GM18951 (cell line): ENCODE results near the gene ZNF117.
"Not testable (repeated sequence)": the region's sequence is repeated elsewhere in the genome, so short reads cannot be mapped to it uniquely, and the experiment has no call there.

Experiments
- POLR2A ChIP-seq: IDR thresholded peaks from 4 replicates; pipeline ENCODE4 v1.6.1; 2011; ENCODE audit warnings: mild to moderate bottlenecking; ENCODE audit not compliant: insufficient read length, insufficient read depth; ENCODE audit errors: extremely low read depth
- in situ Hi-C: fragments of 300-500 bp; cut with MboI; formaldehyde crosslinking; loops from one replicate; pipeline ENCODE4 v1.12.0; 2022; ENCODE audit warnings: low sequenced_read_pairs, mixed read lengths, inconsistent platforms; ENCODE audit not compliant: unreplicated experiment

The ZNF117 gene

GRCh38 chr7:64959072-64959747 is 31.6 kb downstream of the ZNF117 start:
- in situ Hi-C loops = no loop called here
- TF ChIP-seq POLR2A = no peak

GRCh38 chr7:64951250-64951848 is 39.5 kb downstream of the ZNF117 start:
- in situ Hi-C loops = no loop called here
- TF ChIP-seq POLR2A = no peak

- in situ Hi-C loops = not testable (repeated sequence)
These were observed 40.2 kb downstream of the ZNF117 start for GRCh38 chr7:64950673-64951072.

GRCh38 chr7:64948774-64949173 is 42.1 kb downstream of the ZNF117 start:
- in situ Hi-C loops = not testable (repeated sequence)

DNA sequence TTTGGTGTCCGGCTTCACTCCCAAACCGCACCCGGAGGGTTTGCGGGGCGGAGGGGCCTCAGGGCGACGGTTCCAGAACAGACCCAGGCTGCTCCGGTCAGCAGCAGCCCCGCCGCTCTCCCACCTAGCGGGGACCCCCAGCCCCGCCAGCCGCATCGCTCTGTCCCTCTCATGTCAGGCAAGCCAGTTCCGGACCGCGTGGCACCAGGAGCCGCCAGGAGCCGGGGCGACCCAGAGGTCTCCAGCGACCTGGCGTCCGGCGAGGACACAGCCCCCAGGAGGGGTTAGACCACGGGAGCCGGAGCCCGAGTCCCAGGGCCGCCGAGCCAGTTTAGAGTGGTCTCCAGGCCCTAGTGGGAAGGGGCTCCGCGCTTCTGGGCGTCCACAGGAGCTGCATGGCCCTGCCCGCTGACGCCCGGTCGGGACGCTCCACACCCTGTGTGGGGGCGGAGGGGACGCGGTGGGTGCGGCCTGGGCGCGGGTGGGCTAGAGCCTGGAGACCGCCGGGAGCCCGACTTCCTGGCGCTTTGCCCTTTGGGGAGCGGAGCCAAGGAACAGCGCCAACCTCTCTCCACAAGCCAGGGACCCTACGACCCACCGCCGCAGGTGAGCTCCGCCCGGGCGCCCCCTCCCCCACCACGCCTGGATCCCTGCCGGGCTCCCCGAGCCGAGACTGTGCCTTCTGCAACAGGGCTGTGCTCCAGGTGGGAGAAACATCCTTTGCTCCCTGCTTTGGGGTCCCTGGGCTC is 43.4 kb downstream of the ZNF117 start:
- in situ Hi-C loops = no loop called here
- TF ChIP-seq POLR2A = no peak

DNA sequence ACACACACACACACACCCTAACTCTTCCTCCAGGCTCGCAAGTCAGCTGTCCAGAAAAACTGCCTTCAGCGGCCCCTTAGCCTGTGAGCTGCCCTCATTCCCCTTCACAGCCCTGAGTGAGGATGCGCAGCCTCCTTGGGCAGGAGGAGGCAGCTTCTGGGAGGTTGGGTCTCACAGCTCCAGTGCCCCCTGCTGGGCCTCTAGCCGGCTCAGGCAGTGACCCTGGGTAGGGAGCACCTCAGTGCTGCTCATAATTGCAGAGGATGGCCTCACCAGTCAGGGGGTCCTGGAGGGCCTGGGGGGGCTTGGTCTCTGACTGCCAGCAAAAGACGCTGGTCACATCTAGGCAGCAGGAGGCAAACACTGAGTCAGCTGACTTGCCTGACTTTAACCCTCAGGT is 44.1 kb downstream of the ZNF117 start:
- TF ChIP-seq POLR2A = no peak
- in situ Hi-C loops = no loop called here

- no peak for TF ChIP-seq POLR2A
- in situ Hi-C loops = no loop called here
These were observed 45.2 kb downstream of the ZNF117 start for GRCh38 chr7:64945503-64946175.

DNA sequence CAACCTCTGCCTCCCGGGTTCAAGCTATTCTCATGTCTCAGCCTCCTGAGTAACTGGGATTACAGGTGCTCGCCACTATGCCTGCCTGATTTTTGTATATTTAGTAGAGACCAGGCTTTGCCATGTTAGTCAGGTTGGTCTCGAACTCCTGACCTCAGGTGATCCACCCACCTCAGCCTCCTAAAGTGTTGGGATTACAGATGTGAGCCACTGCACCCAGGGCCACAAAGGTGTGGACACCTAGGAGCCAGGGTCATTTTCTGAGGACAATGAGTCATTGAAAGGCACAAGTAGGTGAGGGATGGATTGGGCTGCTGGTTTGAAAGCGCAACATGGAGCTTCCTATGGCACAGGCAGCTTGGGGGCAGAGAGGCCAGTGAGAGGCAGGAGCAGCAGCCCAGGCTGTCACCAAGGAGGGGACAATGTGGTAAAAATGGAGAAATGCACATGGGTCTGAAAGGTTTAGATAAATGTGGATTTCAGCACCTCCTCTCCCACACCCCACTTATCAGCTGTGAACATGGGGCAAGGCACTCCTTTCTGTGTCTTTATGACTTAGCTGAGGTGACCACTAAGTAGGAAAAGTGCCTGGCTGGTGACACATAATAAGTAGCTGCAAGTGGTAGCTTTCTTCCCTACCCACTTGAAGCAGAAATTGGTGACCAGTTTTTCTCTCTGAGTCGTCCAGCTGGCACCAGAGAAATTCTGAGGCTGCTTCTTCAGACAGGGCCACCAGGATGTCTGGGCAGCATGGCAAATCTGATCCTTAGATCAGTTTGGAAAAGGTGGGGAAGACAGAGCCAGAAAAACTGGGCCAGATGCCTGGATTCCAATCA is 46.0 kb downstream of the ZNF117 start:
- in situ Hi-C loops = not testable (repeated sequence)

- in situ Hi-C loops = not testable (repeated sequence)
These were observed 50.8 kb downstream of the ZNF117 start for GRCh38 chr7:64940021-64940420.

GRCh38 chr7:64938540-64938939 is 52.3 kb downstream of the ZNF117 start:
- TF ChIP-seq POLR2A = no peak
- in situ Hi-C loops = no loop called here

GRCh38 chr7:64934478-64934877 is 56.4 kb downstream of the ZNF117 start:
- in situ Hi-C loops = no loop called here
- TF ChIP-seq POLR2A = no peak

DNA sequence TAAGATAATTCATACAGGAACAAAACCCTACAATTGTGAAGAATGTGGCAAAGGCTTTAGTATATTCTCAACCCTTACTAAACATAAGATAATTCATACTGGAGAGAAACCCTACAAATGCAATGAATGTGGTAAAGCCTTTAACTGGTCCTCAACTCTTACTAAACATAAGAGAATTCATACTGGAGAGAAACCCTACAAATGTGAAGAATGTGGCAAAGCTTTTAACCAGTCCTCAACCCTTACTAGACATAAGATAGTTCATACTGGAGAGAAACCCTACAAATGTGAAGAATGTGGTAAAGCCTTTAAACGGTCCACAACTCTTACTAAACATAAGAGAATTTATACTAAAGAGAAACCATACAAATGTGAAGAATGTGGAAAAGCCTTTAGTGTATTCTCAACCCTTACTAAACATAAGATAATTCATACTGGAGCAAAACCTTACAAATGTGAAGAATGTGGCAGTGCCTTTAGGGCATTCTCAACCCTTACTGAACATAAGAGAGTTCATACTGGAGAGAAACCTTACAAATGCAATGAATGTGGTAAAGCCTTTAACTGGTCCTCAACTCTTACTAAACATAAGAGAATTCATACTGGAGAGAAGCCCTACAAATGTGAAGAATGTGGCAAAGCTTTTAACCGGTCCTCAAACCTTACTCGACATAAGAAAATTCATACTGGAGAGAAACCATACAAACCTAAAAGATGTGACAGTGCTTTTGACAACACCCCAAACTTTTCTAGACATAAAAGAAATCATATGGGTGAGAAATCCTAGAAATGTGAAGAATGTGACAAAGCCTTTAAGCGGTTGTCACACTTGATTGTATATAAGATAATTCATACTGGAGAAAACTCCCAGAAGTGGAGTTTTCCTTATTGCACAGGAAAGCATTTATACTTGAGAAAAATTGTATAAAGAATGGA is 62.3 kb downstream of the ZNF117 start:
- in situ Hi-C loops = not testable (repeated sequence)
